ENCODE results near the gene PLEKHM3.
"Not testable (repeated sequence)": the region's sequence is repeated elsewhere in the genome, so short reads cannot be mapped to it uniquely, and the experiment has no call there.

PLEKHM3 gene

GRCh38 chr2:208034503-208035140 lies 9.3 kb upstream of the PLEKHM3 start:
- no peak for DNase-seq

GRCh38 chr2:208033701-208034502 lies 8.6 kb upstream of the PLEKHM3 start:
- no peak for DNase-seq

DNA sequence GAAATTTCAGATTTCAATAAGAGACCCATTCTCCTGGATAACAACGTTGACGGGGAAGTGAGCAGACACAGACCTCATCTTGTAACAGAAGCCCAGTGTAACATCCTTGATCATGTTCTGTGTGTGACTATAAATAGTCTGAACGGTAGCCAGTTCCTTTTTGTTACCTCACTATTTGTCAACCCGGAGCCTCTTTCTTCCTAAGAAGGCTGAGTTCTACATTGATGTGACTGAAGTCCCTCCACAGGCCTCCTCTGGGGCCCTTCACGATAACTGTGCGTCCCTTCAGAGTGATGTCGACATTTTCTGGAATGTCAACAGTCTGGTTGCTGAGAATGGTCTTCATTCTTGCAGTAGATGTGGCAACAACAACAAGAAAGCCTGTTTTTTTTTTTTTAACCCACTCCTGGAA lies 6.3 kb upstream of the PLEKHM3 start:
- no peak for DNase-seq

- no peak for DNase-seq
Measured at GRCh38 chr2:208025814-208026184, 472 bp upstream of the PLEKHM3 start.

DNA sequence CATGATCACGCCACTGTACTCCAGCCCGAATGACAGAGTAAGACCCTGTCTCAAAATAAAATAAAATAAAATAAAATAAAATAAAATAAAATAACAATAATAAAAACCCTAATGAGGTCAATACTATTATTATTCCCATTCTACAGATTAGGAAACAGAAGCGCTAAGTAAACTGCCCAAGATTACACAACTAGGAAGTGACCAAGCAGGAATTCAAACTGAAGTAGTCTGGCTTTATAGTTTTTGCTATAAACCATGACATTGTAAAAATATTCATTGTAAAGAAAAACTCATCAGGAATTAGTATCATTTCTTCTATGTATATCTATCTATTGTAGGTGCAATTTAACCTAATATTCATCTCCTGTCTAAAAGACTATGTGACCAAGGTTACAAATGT lies 1.2 kb downstream of the PLEKHM3 start:
- no peak for DNase-seq

GRCh38 chr2:208020253-208020652 lies 5.1 kb downstream of the PLEKHM3 start:
- DNase-seq = no peak

- DNase-seq = not testable (repeated sequence)
Measured at GRCh38 chr2:208018124-208018712, 7.1 kb downstream of the PLEKHM3 start.

DNA sequence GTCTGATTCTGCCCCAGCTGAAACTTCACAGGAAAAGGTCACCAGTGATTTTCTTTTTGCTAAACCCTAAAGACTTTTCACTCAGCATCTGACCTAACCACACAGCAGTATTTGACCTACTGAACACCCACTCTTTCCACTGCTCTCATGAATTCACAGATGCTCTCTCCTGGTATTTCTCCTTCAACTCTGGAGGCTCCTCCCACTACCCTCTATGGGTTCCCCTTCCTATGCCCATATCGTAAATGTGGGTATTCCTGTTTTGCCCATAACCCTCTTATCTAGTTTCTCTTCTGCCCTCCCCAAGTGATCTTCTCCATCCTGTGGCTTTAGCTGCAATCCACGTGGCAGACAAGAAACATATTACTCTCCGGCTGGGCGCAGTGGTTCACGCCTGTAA lies 7.6 kb downstream of the PLEKHM3 start:
- DNase-seq = no peak

DNA sequence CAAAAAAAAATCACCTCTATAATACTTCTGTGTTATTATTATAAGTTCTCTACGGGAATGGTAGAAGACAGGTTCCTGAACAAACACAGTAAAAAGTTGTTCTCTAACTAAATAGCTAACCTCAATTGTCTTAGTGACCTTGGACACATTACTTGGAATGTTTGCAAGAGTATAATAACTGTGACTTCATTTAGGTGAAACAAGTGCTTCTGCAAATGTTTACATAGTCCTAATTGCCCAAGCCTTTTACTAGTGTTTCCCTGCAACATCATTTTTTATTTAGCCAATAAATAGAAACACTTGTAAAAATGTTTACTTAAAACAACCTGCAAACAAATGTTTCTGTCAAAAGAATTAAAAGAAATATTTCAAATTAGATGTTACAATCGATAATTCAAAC lies 9.9 kb downstream of the PLEKHM3 start:
- no peak for DNase-seq

- DNase-seq = peak; percentile 29
Measured at GRCh38 chr2:208013285-208014178, 11.8 kb downstream of the PLEKHM3 start.

DNA sequence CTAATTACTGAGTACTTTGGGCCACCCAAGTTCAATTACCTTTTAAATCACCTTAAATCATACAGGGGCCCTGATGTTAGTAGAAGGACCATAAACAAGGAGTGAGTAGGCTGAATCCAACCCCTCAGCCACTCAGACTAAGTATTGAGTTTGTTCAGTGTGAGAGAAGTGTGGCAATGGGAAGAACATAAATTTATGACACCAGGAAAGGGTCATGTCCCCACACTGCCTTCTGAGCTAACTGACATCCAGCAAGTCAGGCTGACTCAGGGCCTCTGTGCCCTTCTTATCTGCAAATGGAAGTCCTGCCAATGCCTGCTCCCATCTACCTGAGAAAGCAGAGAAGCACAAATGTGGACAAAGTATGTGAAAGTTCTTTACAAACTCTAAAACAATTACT lies 12.9 kb downstream of the PLEKHM3 start:
- DNase-seq = no peak

GRCh38 chr2:208010506-208010905 lies 14.8 kb downstream of the PLEKHM3 start:
- no peak for DNase-seq

GRCh38 chr2:208006833-208007232 lies 18.5 kb downstream of the PLEKHM3 start:
- no peak for DNase-seq

DNA sequence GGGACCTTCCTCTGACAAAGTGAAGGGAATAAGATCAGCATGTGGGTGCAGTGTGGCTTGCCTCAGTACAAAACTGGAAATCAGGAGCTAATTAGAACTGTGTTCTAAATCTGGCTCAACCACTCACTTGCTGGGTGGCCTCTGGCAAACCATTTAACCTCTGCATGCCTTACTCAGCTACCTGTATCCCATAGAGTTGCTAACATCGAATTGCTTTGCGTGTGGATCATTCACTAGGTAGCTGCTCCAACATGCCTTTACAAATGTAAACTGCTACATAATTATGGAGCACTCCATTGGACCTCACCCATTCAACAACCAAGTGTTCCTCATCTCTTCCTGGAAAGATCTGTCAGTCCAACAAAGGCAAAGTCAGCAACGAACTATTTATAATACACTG lies 19.0 kb downstream of the PLEKHM3 start:
- no peak for DNase-seq

DNA sequence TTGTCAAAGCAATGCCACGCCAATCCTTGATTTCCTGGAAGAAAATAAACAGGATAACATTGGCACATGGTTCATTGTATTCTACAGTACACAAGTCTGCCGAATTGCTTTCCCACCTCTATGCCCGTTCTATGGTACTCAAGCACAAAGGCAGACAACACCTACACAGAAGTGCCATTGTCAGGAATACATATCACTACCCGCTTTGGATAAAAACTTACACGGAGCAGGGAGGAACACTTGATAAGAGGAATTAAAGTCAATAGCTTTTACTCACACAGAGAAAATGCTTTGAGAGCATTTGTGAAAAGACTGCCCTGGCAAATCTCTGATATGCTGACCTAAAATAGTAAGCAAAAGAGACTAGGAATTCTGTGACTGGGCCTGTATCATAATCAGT lies 23.4 kb downstream of the PLEKHM3 start:
- DNase-seq = no peak

GRCh38 chr2:208000701-208001395 lies 24.5 kb downstream of the PLEKHM3 start:
- peak; percentile 13 for DNase-seq

GRCh38 chr2:207996848-207997247 lies 28.5 kb downstream of the PLEKHM3 start:
- no peak for DNase-seq

GRCh38 chr2:207995887-207996286 lies 29.4 kb downstream of the PLEKHM3 start:
- no peak for DNase-seq

DNA sequence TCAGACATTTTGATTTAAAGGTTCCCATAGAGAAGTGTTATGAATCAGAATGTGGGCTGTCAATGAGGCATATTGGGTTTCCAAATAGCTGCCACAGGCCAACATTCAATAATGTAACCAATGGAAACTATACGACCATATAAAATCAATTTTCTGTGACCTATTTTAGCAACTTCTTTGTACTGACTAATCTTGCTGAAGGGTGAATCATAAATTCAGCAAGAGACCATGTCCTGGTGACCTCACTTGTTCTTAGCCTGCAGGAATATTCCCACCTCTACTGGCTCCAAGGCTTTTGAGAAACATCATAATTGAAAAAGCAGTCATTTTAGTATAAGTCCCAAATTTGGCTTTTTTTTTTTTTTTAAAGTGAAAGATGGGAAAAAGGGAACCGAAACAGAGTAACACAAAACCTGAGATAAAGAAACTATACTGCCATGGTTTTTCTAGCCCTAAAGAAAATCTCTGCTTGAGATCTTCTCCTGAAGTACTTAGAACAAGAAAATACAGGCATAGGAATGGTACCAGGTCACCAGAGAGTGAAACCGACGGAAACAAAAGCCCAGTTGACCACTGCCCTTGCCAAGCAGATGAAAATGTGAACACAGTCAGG lies 32.1 kb downstream of the PLEKHM3 start:
- peak; percentile 73 for DNase-seq

DNA sequence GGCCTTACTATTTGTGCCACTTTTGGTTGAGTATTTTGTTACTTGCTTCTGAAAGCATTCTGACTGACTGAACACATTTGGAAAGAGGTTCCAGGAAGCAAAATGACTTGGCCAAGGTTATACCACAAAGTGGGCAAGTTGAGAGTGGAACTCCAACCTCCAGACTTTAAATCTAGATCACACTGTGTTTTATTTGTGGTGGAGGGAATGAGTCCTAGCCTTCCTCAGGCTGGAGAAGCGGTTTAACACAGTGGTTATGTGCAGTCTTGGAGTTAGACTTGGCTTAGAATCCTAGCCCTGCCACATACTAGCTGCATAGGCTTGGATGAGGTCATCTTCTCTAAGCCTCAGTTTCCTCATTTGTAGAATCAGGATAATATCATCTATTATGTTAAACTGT lies 33.4 kb downstream of the PLEKHM3 start:
- no peak for DNase-seq

DNA sequence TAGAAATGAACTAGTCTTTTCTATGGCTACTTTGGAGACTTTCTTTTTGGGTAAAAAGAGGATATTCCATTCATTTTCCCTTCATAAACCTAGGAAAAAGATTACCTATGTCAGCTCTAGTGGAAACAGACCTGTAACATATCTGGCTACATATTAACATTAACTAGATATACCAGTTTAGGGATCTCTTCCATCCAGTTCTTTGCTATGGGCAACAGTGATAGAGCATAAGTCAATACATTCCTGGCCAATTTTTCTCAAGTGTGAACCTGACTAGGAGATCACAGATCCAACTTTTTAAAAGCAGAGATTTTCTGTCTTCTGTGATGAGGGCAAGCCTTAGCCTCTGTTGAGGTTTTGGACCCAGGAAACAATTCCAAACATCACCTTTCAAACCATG lies 34.5 kb downstream of the PLEKHM3 start:
- no peak for DNase-seq

- DNase-seq = no peak
Measured at GRCh38 chr2:207988975-207989374, 36.4 kb downstream of the PLEKHM3 start.

All from HCEC 1CT (cell line).